ENCODE results near the gene ZNF668. TPM values are rescaled to one million over a fixed set of nuclear protein-coding genes. Genes with fewer than 3 reads are reported as not detected.

The ZNF668 gene
- total and polyA plus RNA-seq, 2 donors (not counting 1 experiment from before 2014, with no cell fraction given) = 5.8 to 12.0 TPM

DNA sequence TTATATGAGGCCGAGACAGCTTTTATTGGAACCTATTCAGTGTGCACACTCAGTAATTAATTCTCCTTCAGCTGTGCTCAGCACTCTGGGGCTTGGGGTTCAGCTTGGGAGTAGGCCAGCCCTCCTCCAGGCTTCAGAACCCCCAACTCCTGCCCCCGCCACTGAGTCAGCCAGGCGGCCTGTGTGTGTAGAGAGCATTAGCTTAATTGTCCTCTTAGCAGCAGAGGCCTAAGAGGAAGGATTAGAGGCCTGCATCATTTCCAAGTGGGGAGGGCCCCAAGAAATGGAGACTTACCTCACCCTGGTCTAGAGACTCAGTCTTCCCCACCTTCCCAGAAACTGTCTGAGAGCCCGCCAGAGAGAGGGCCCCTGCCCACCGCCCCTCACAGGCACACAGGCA is 13.9 kb upstream of the ZNF668 start:
- Histone ChIP-seq H3K4me2 (replicated peaks; ENCODE audit: low read depth, low read length, poor library complexity, severe bottlenecking) (no peak overlapping the region), H3K79me2 (ENCODE audit: control insufficient read depth, insufficient read depth, low read length) (peaks cover 15% of the 10 kb centered on the region), H3K36me3 (replicated peaks in 1 of 2; ENCODE audit: control extremely low read depth in 1 of 2, control insufficient read depth in 1 of 2, extremely low read depth in 1 of 2, insufficient read depth in 2 of 2, low read length in 1 of 2) (peaks cover 0 to 18% of the 10 kb centered on the region in 2 experiments), H3K27me3 (replicated peaks in 1 of 4; ENCODE audit: control extremely low read depth in 1 of 4, control insufficient read depth in 3 of 4, insufficient read depth in 4 of 4, low read length in 3 of 4) (no peaks in the 10 kb centered on the region), H4K20me1 (ENCODE audit: control insufficient read depth, insufficient read depth, low read length, poor library complexity, severe bottlenecking) (peaks cover 14% of the 10 kb centered on the region), H3K9ac (ENCODE audit: low read length) (no peak overlapping the region), H3K4me1 (ENCODE audit: control insufficient read depth in 2 of 2, insufficient read depth in 2 of 2, low read length in 2 of 2) (peaks cover 0 to 2% of the 10 kb centered on the region in 2 donors), H3K9me3 (ENCODE audit: control extremely low read depth in 1 of 3, control insufficient read depth in 2 of 3, insufficient read depth in 1 of 3, low read length in 2 of 3) (no peaks in the 10 kb centered on the region), H3K4me3 (ENCODE audit: control extremely low read depth in 1 of 5, extremely low read depth in 1 of 5, insufficient read depth in 1 of 5, low read depth in 2 of 5, low read length in 4 of 5) (no peak overlapping the region), H3K27ac (ENCODE audit: low read length in 2 of 2) (no peak overlapping the region), H2AFZ (ENCODE audit: insufficient read depth, low read depth, low read length, poor library complexity, severe bottlenecking) (no peak overlapping the region)
- Mint-ChIP-seq H3K27me3 (no peaks in the 10 kb centered on the region), H3K4me3 (no peak overlapping the region), H3K4me1 (peaks cover 4% of the 10 kb centered on the region), H3K27ac (no peak overlapping the region), H3K9me3 (ENCODE audit: insufficient read depth) (no peaks in the 10 kb centered on the region)
- TF ChIP-seq, protein P1, sequence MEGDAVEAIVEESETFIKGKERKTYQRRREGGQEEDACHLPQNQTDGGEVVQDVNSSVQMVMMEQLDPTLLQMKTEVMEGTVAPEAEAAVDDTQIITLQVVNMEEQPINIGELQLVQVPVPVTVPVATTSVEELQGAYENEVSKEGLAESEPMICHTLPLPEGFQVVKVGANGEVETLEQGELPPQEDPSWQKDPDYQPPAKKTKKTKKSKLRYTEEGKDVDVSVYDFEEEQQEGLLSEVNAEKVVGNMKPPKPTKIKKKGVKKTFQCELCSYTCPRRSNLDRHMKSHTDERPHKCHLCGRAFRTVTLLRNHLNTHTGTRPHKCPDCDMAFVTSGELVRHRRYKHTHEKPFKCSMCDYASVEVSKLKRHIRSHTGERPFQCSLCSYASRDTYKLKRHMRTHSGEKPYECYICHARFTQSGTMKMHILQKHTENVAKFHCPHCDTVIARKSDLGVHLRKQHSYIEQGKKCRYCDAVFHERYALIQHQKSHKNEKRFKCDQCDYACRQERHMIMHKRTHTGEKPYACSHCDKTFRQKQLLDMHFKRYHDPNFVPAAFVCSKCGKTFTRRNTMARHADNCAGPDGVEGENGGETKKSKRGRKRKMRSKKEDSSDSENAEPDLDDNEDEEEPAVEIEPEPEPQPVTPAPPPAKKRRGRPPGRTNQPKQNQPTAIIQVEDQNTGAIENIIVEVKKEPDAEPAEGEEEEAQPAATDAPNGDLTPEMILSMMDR (IDR thresholded peaks at IDR 0.05) = no peak
- no peak for TF ChIP-seq EZH2 (IDR thresholded peaks at IDR 0.05; ENCODE audit: borderline replicate concordance, insufficient read depth, low read depth, low read length, poor library complexity, severe bottlenecking)
- ChIA-PET CTCF (no interaction called here), POLR2A (interaction anchor here (0.6 to 0.7 kb wide), 2 partner anchors 132 to 160 kb away, joined by 3 to 4 read pairs; no protein-coding TSS in a partner anchor)
- DNase-seq (no peak), ATAC-seq (ENCODE audit: low read depth) (no peak)
- WGBS (ENCODE audit: insufficient coverage) = no CpG with 5 or more reads among the region's 5 CpGs
- intact Hi-C loops (cut with micrococcal nuclease) = no loop called here

DNA sequence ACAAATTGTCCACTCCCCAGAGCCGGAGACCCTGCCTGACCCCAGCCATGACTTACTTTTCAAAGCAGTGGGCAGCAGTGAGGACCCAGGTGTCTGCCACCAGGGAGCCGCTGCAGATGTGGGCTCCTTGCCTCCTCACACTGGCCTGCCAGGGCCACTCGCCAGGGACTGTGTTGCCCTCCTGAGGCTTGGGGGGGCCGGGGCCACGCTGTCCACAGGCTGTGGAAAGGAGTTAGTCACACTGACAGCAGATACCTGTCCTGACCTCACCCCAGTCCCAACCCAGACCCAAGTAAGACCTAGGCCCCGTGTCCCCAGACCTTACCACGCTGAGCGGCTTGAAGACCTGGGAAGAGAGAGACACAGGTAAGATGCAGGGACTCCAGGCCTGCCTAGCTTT is 13.4 kb upstream of the ZNF668 start:
- TF ChIP-seq, protein P1 (IDR thresholded peaks at IDR 0.05) = no peak
- TF ChIP-seq EZH2 (IDR thresholded peaks at IDR 0.05; ENCODE audit: borderline replicate concordance, insufficient read depth, low read depth, low read length, poor library complexity, severe bottlenecking) = no peak
- CTCF ChIA-PET = no interaction called here
- intact Hi-C loops (cut with micrococcal nuclease) = no loop called here
- H2AFZ ChIP-seq (ENCODE audit: insufficient read depth, low read depth, low read length, poor library complexity, severe bottlenecking) = no peak overlapping the region
- no peak overlapping the region for H3K27ac Mint-ChIP-seq
- ATAC-seq (ENCODE audit: low read depth) (no peak), DNase-seq (no peak)
- H3K4me1 ChIP-seq (ENCODE audit: control insufficient read depth in 2 of 2, insufficient read depth in 2 of 2, low read length in 2 of 2) = no peaks in the 10 kb centered on the region
- H3K4me3 ChIP-seq (ENCODE audit: control extremely low read depth in 1 of 5, extremely low read depth in 1 of 5, insufficient read depth in 1 of 5, low read depth in 2 of 5, low read length in 4 of 5) = no peak overlapping the region
- peaks cover 1% of the 10 kb centered on the region for H3K4me1 Mint-ChIP-seq
- peaks cover 0 to 18% of the 10 kb centered on the region in 2 experiments for H3K36me3 ChIP-seq (replicated peaks in 1 of 2; ENCODE audit: control extremely low read depth in 1 of 2, control insufficient read depth in 1 of 2, extremely low read depth in 1 of 2, insufficient read depth in 2 of 2, low read length in 1 of 2)
- no peaks in the 10 kb centered on the region for H3K9me3 Mint-ChIP-seq (ENCODE audit: insufficient read depth)
- H3K27me3 ChIP-seq (replicated peaks in 1 of 4; ENCODE audit: control extremely low read depth in 1 of 4, control insufficient read depth in 3 of 4, insufficient read depth in 4 of 4, low read length in 3 of 4) = no peaks in the 10 kb centered on the region
- no peak overlapping the region for H3K9ac ChIP-seq (ENCODE audit: low read length)
- H3K27me3 Mint-ChIP-seq = no peaks in the 10 kb centered on the region
- POLR2A ChIA-PET = interaction anchor here (0.7 kb wide), 1 partner anchor 133 kb away, joined by 3 read pairs; no protein-coding TSS in a partner anchor
- H3K79me2 ChIP-seq (ENCODE audit: control insufficient read depth, insufficient read depth, low read length) = peaks cover 20% of the 10 kb centered on the region
- WGBS (ENCODE audit: insufficient coverage) = 96% methylated on average over 5 of the region's 8 CpGs
- peaks cover 19% of the 10 kb centered on the region for H4K20me1 ChIP-seq (ENCODE audit: control insufficient read depth, insufficient read depth, low read length, poor library complexity, severe bottlenecking)
- H3K4me3 Mint-ChIP-seq = no peak overlapping the region
- H3K27ac ChIP-seq (ENCODE audit: low read length in 2 of 2) = no peak overlapping the region
- H3K4me2 ChIP-seq (replicated peaks; ENCODE audit: low read depth, low read length, poor library complexity, severe bottlenecking) = no peak overlapping the region
- no peaks in the 10 kb centered on the region for H3K9me3 ChIP-seq (ENCODE audit: control extremely low read depth in 1 of 3, control insufficient read depth in 2 of 3, insufficient read depth in 1 of 3, low read length in 2 of 3)
